Heart right ventricle (tissue), 16 donors: ENCODE results near the gene POLR1C. TPM values are rescaled to one million over a fixed set of nuclear protein-coding genes. Genes with fewer than 3 reads are reported as not detected.

Experiments
- ATAC-seq, 8 donors: fragments of 200-7000 bp; cut with Tn5 transposase; one replicate each; pipeline ENCODE4 v1.9.1; 2020; ENCODE audit warnings: mild to moderate bottlenecking in 8 of 8, moderate library complexity in 8 of 8, moderate number of reproducible peaks in 1 of 8
- DNase-seq, 2 donors: peaks; one replicate each; pipeline ENCODE4 v3.0.0-alpha.2; 2020
- H3K27ac ChIP-seq, 10 donors: fragments of 200-600 bp; sonication (generic) in 2 of 10; one replicate each; pipeline versions ENCODE4 v1.5.0 to v1.8.0; 2020 to 2022; ENCODE audit warnings: mild to moderate bottlenecking in 3 of 10
- H3K27me3 ChIP-seq, 7 donors: fragments of 200-600 bp; one replicate each; pipeline ENCODE4 v1.8.0; 2021 to 2022; ENCODE audit warnings: mild to moderate bottlenecking in 2 of 7
- H3K36me3 ChIP-seq, 9 donors: fragments of 200-600 bp; sonication (generic) in 1 of 9; one replicate each; pipeline versions ENCODE4 v1.5.0 to v1.8.0; 2020 to 2022; ENCODE audit warnings: mild to moderate bottlenecking in 2 of 9
- H3K4me1 ChIP-seq, 9 donors: fragments of 200-600 bp; sonication (generic) in 1 of 9; one replicate each; pipeline versions ENCODE4 v1.5.0 to v1.8.0; 2020 to 2022; ENCODE audit warnings: mild to moderate bottlenecking in 4 of 9
- H3K4me3 ChIP-seq, 10 donors: fragments of 200-600 bp; sonication (generic) in 2 of 10; one replicate each; pipeline versions ENCODE4 v1.5.0 to v1.8.0; 2020 to 2022; ENCODE audit warnings: mild to moderate bottlenecking in 7 of 10, moderate library complexity in 2 of 10
- H3K9me3 ChIP-seq, 11 donors: fragments of 200-600 bp in 10 of 11; sonication (generic) in 2 of 11; one replicate each; pipeline versions ENCODE4 v1.5.0 to v1.8.0; 2013 to 2022; ENCODE audit warnings: mild to moderate bottlenecking in 2 of 11, control low read depth in 1 of 11, moderate library complexity in 1 of 11
- CTCF ChIP-seq, 9 donors: fragments of 200-600 bp; sonication (generic) in 2 of 9; IDR thresholded peaks; one replicate each; pipeline versions ENCODE4 v1.5.0 to v1.8.0; 2021 to 2022; ENCODE audit warnings: antibody characterized with exemption in 9 of 9, mild to moderate bottlenecking in 5 of 9, moderate library complexity in 1 of 9
- WGBS, 2 donors: extraction: QIAGEN DNeasy Blood & Tissue Kit; methylation state at CpG; one replicate each; pipeline ENCODE4 v1.1.7; 2013; ENCODE audit warnings: inconsistent platforms in 1 of 2; 5-methylcytosine and 5-hydroxymethylcytosine counted together
- intact Hi-C, 10 donors: fragments of 100-400 bp; cut with DNase I; formaldehyde crosslinking; loops; one replicate each; pipeline versions ENCODE4 v1.11.1 to v1.14.2; 2022
- polyA plus RNA-seq, 2 donors: library from polyadenylated mRNA; stranded (reverse); fragments of 200-250 nt; gene quantifications; one replicate each; pipeline ENCODE4 v1.2.3, GENCODE V29; 2013
- total RNA-seq, 10 donors: library from RNA; stranded (reverse); fragmentation: NEBNext Ultra II Directional in 3 of 10; extraction: Animal tissue kit (Norgen Biotek cat#: 25700) in 3 of 10; gene quantifications; one replicate each; pipeline versions ENCODE4 v1.2.1 to v1.2.4, GENCODE V29; 2021 to 2023
- donor health status: Arrhythmogenic right ventricular cardiomyopathy.
- donor health status: ischemic (EF 13 %, LVEDD 7.1; RV severe dilation, severe dysfunction).
- donor health status: healthy with polysubstance abuse.
- donor health status: DM: no; HTN: yes; CAD: no.
- donor health status: DM: no; HTN: no; CAD: no.
- donor health status: ischemic (EF 25% LVEDD 6.9; RV normal size, moderate dysfunction).
- donor health status: ischemic (EF 25% LVEDD 5.7; RV mildly dilated, moderate dysfunction).
- donor health status: healthy.
- donor health status: DM: yes; HTN: yes; CAD: no.
- donor health status: Ischemic cardiomyopathy.
- donor health status: ischemic (EF 35%, LVEDD 5.7; RV mildly dilated, moderate dysfunction).
- donor health status: nonischemic (EF 11% LVEDD 7.7; RV severe dilation, severe dysfunction).
- donor health status: DM: yes; HTN: yes; CAD: no.
- donor health status: PGD.
- donor health status: ischemic (EF 29% LVEDD 5.4; RV normal size, mild dysfunction).
- donor health status: nonischemic (EF 23%, LVEDD 6.1; RV moderate dilation, normal function).

Gene POLR1C
- total and polyA plus RNA-seq, 12 donors = 10.3 to 35.5 (median 15.3) TPM

GRCh38 chr6:43559328-43559727 lies 42.4 kb downstream of the POLR1C start:
- no peak for TF ChIP-seq CTCF (IDR thresholded peaks at IDR 0.05)
- peaks cover 0 to 100% (median 77%) of the 10 kb centered on the region in 9 donors for H3K36me3 ChIP-seq
- H3K27me3 ChIP-seq = no peaks in the 10 kb centered on the region
- no peak for ATAC-seq
- H3K4me3 ChIP-seq = no peak overlapping the region
- no peaks in the 10 kb centered on the region for H3K4me1 ChIP-seq
- H3K27ac ChIP-seq = no peak overlapping the region
- DNase-seq = no peak
- intact Hi-C loops = no loop called here
- no peaks in the 10 kb centered on the region for H3K9me3 ChIP-seq

- H3K27ac ChIP-seq = no peak overlapping the region
- peaks cover 0 to 13% (median 8%) of the 10 kb centered on the region in 9 donors for H3K4me1 ChIP-seq
- DNase-seq (no peak), ATAC-seq (no peak)
- no peaks in the 10 kb centered on the region for H3K27me3 ChIP-seq
- 91 to 95% methylated on average over 5 of the region's 5 CpGs for WGBS, 2 donors
- H3K4me3 ChIP-seq = no peak overlapping the region
- H3K36me3 ChIP-seq = peaks cover 0 to 76% (median 39%) of the 10 kb centered on the region in 9 donors
- no peaks in the 10 kb centered on the region for H3K9me3 ChIP-seq
- TF ChIP-seq CTCF (IDR thresholded peaks at IDR 0.05) = no peak
- intact Hi-C loops = loop anchor here in 1 of 10 donors (2.0 kb wide), 1 partner anchor 26 kb away; no protein-coding TSS in a partner anchor
Measured at GRCh38 chr6:43570876-43571441, 54.1 kb downstream of the POLR1C start.

Other genes with a start within 250 kb of the POLR1C start
- under 1 TPM in 5 of 10 donors, not detected in 5; 0.15 to 0.37 (median 0.25) TPM for gene SLC22A7, start 218.8 kb upstream of the POLR1C start, total RNA-seq
- gene SLC22A7, start 218.8 kb upstream of the POLR1C start, polyA plus RNA-seq = under 1 TPM in 1 of 2 donors, not detected in 1; 0.15 TPM
- 10 to 100 TPM in 7 of 10 donors, 1 to 10 TPM in 3; 2.7 to 84.5 (median 26.3) TPM for gene CRIP3, start 208.3 kb upstream of the POLR1C start, total RNA-seq
- gene CRIP3, start 208.3 kb upstream of the POLR1C start, polyA plus RNA-seq = 10 to 100 TPM in 1 of 2 donors, 1 to 10 TPM in 1; 3.0 to 72.3 TPM
- 10 to 100 TPM in 9 of 10 donors, 1 to 10 TPM in 1; 9.3 to 20.4 (median 14.0) TPM for gene ZNF318, start 147.4 kb upstream of the POLR1C start, total RNA-seq
- gene ZNF318, start 147.4 kb upstream of the POLR1C start, polyA plus RNA-seq = 10 to 100 TPM in 1 of 2 donors, 1 to 10 TPM in 1; 3.4 to 13.8 TPM
- 10 to 100 TPM in 7 of 10 donors, 1 to 10 TPM in 3; 7.8 to 16.8 (median 10.9) TPM for gene ABCC10, start 89.5 kb upstream of the POLR1C start, total RNA-seq
- gene ABCC10, start 89.5 kb upstream of the POLR1C start, polyA plus RNA-seq = 10 to 100 TPM in 1 of 2 donors, 1 to 10 TPM in 1; 7.1 to 44.3 TPM
- gene DLK2, start 61.5 kb upstream of the POLR1C start, total RNA-seq = 1 to 10 TPM in 6 of 10 donors, under 1 TPM in 3, not detected in 1; 0.28 to 5.1 (median 1.2) TPM
- gene DLK2, start 61.5 kb upstream of the POLR1C start, polyA plus RNA-seq = 1 to 10 TPM; 1.8 to 4.5 TPM
- gene TJAP1, start 39.5 kb upstream of the POLR1C start, total RNA-seq = 10 to 100 TPM; 14.7 to 29.3 (median 19.6) TPM
- 10 to 100 TPM; 13.0 to 29.7 TPM for gene TJAP1, start 39.5 kb upstream of the POLR1C start, polyA plus RNA-seq
- 1 to 10 TPM in 8 of 10 donors, under 1 TPM in 2; 0.53 to 3.8 (median 2.1) TPM for gene LRRC73, start 6.7 kb upstream of the POLR1C start, total RNA-seq
- 1 to 10 TPM in 1 of 2 donors, under 1 TPM in 1; 0.44 to 1.9 TPM for gene LRRC73, start 6.7 kb upstream of the POLR1C start, polyA plus RNA-seq
- gene YIPF3, start 163 bp upstream of the POLR1C start, total RNA-seq = 10 to 100 TPM; 52.6 to 86.3 (median 69.0) TPM
- 100 to 1,000 TPM in 1 of 2 donors, 10 to 100 TPM in 1; 50.3 to 115 TPM for gene YIPF3, start 163 bp upstream of the POLR1C start, polyA plus RNA-seq
- 10 to 100 TPM; 11.7 to 20.1 (median 17.0) TPM for gene XPO5, start 58.9 kb downstream of the POLR1C start, total RNA-seq
- 10 to 100 TPM in 1 of 2 donors, 1 to 10 TPM in 1; 6.9 to 10.8 TPM for gene XPO5, start 58.9 kb downstream of the POLR1C start, polyA plus RNA-seq
- gene POLH, start 59.1 kb downstream of the POLR1C start, total RNA-seq = 10 to 100 TPM in 4 of 10 donors, 1 to 10 TPM in 6; 5.5 to 11.2 (median 8.9) TPM
- gene POLH, start 59.1 kb downstream of the POLR1C start, polyA plus RNA-seq = 1 to 10 TPM; 2.1 to 2.7 TPM
- gene GTPBP2, start 112.2 kb downstream of the POLR1C start, total RNA-seq = 10 to 100 TPM; 19.5 to 32.1 (median 25.1) TPM
- gene GTPBP2, start 112.2 kb downstream of the POLR1C start, polyA plus RNA-seq = 10 to 100 TPM; 37.3 to 37.9 TPM
- gene MAD2L1BP, start 118.8 kb downstream of the POLR1C start, total RNA-seq = 10 to 100 TPM; 20.7 to 34.8 (median 28.1) TPM
- 10 to 100 TPM; 13.5 to 29.2 TPM for gene MAD2L1BP, start 118.8 kb downstream of the POLR1C start, polyA plus RNA-seq
- under 1 TPM in 5 of 10 donors, not detected in 5; 0.09 to 0.15 (median 0.12) TPM for gene RSPH9, start 127.9 kb downstream of the POLR1C start, total RNA-seq
- under 1 TPM; 0.44 to 0.45 TPM for gene RSPH9, start 127.9 kb downstream of the POLR1C start, polyA plus RNA-seq
- 10 to 100 TPM; 36.0 to 52.9 (median 40.6) TPM for gene MRPS18A, start 170.7 kb downstream of the POLR1C start, total RNA-seq
- 100 to 1,000 TPM in 1 of 2 donors, 10 to 100 TPM in 1; 30.4 to 103 TPM for gene MRPS18A, start 170.7 kb downstream of the POLR1C start, polyA plus RNA-seq